ENCODE measurements around the gene NATD1.

Gene NATD1

GRCh38 chr17:21215935-21216334, 37.3 kb downstream of the NATD1 start:
- peak overlapping the region; percentile 79 for H3K4me2 ChIP-seq (ENCODE audit: low read depth, low read length, poor library complexity, severe bottlenecking)
- peaks cover 38% of the 10 kb centered on the region for H3K79me2 ChIP-seq (ENCODE audit: insufficient read depth, low read length)
- no peak overlapping the region for H3K9ac ChIP-seq (ENCODE audit: low read depth, low read length, poor library complexity, severe bottlenecking)

GRCh38 chr17:21214777-21215541, 38.3 kb downstream of the NATD1 start:
- Histone ChIP-seq H3K27me3 (ENCODE audit: insufficient read depth, low read length, poor library complexity, severe bottlenecking) (no peaks in the 10 kb centered on the region), H2AFZ (ENCODE audit: low read length) (peak overlapping the region; percentile 80), H3K4me2 (ENCODE audit: low read depth, low read length, poor library complexity, severe bottlenecking) (peak overlapping the region; percentile 79), H3K9ac (ENCODE audit: low read depth, low read length, poor library complexity, severe bottlenecking) (peak overlapping the region; percentile 96), H3K4me3 (ENCODE audit: low read length, poor library complexity, severe bottlenecking) (peak overlapping the region; percentile 93), H3K9me2 (replicated peaks; ENCODE audit: low read depth, low read length) (no peaks in the 10 kb centered on the region), H3F3A (ENCODE audit: low read depth) (no peaks in the 10 kb centered on the region), H3K4me1 (ENCODE audit: insufficient read depth, low read length, poor library complexity, severe bottlenecking) (peaks cover 43% of the 10 kb centered on the region), H3K9me3 (ENCODE audit: insufficient read depth, low read depth, low read length) (no peaks in the 10 kb centered on the region), H4K20me1 (ENCODE audit: insufficient read depth, low read length, poor library complexity, severe bottlenecking) (peaks cover 39% of the 10 kb centered on the region), H3K36me3 (ENCODE audit: insufficient read depth, low read length) (peaks cover 1% of the 10 kb centered on the region; the same call in 1 of the 2 replicates), H3K79me2 (ENCODE audit: insufficient read depth, low read length) (peaks cover 48% of the 10 kb centered on the region)
- TF ChIP-seq EZH2phosphoT487 (IDR thresholded peaks at IDR 0.05; ENCODE audit: borderline replicate concordance) = no peak
- no peak for TF ChIP-seq CTCF (conservative IDR thresholded peaks at IDR 0.05; ENCODE audit: low read length)

More at GRCh38 chr17:21215935-21216334, 37.3 kb downstream of the NATD1 start:
- no peaks in the 10 kb centered on the region for H3K36me3 ChIP-seq (ENCODE audit: insufficient read depth, low read length)
- no peak overlapping the region for H2AFZ ChIP-seq (ENCODE audit: low read length)
- no peak overlapping the region for H3K4me3 ChIP-seq (ENCODE audit: low read length, poor library complexity, severe bottlenecking)
- H3K27me3 ChIP-seq (ENCODE audit: insufficient read depth, low read length, poor library complexity, severe bottlenecking) = no peaks in the 10 kb centered on the region
- H3K4me1 ChIP-seq (ENCODE audit: insufficient read depth, low read length, poor library complexity, severe bottlenecking) = peaks cover 36% of the 10 kb centered on the region
- TF ChIP-seq EZH2phosphoT487 (IDR thresholded peaks at IDR 0.05; ENCODE audit: borderline replicate concordance) (no peak), CTCF (conservative IDR thresholded peaks at IDR 0.05; ENCODE audit: low read length) (no peak)
- peaks cover 29% of the 10 kb centered on the region for H4K20me1 ChIP-seq (ENCODE audit: insufficient read depth, low read length, poor library complexity, severe bottlenecking)
- no peaks in the 10 kb centered on the region for H3K9me2 ChIP-seq (replicated peaks; ENCODE audit: low read depth, low read length)
- no peaks in the 10 kb centered on the region for H3F3A ChIP-seq (ENCODE audit: low read depth)
- no peaks in the 10 kb centered on the region for H3K9me3 ChIP-seq (ENCODE audit: insufficient read depth, low read depth, low read length)

GRCh38 chr17:21214015-21214776, 39.0 kb downstream of the NATD1 start, which contains the start of gene TMEM11:
Gene TMEM11 (minus strand): TSS chr17:21214161. CDS start chr17:21214152, 9 bp downstream.
- H4K20me1 ChIP-seq (ENCODE audit: insufficient read depth, low read length, poor library complexity, severe bottlenecking) = peaks cover 46% of the 10 kb centered on the region
- peak within 1 kb of the TSS; percentile 99 for H3K4me2 ChIP-seq (ENCODE audit: low read depth, low read length, poor library complexity, severe bottlenecking)
- H3K79me2 ChIP-seq (ENCODE audit: insufficient read depth, low read length) = peaks cover 56% of the 10 kb centered on the region
- peaks cover 6% of the 10 kb centered on the region; the same call in 1 of the 2 replicates for H3K36me3 ChIP-seq (ENCODE audit: insufficient read depth, low read length)
- TF ChIP-seq EZH2phosphoT487 (IDR thresholded peaks at IDR 0.05; ENCODE audit: borderline replicate concordance) (no peak), CTCF (conservative IDR thresholded peaks at IDR 0.05; ENCODE audit: low read length) (no peak)
- H3K27me3 ChIP-seq (ENCODE audit: insufficient read depth, low read length, poor library complexity, severe bottlenecking) = no peaks in the 10 kb centered on the region
- H3K9me3 ChIP-seq (ENCODE audit: insufficient read depth, low read depth, low read length) = no peaks in the 10 kb centered on the region
- peak within 1 kb of the TSS; percentile 96 for H3K9ac ChIP-seq (ENCODE audit: low read depth, low read length, poor library complexity, severe bottlenecking)
- peaks cover 46% of the 10 kb centered on the region for H3K4me1 ChIP-seq (ENCODE audit: insufficient read depth, low read length, poor library complexity, severe bottlenecking)
- H3K9me2 ChIP-seq (replicated peaks; ENCODE audit: low read depth, low read length) = no peaks in the 10 kb centered on the region
- H2AFZ ChIP-seq (ENCODE audit: low read length) = peak within 1 kb of the TSS; percentile 82
- H3F3A ChIP-seq (ENCODE audit: low read depth) = no peaks in the 10 kb centered on the region
- H3K4me3 ChIP-seq (ENCODE audit: low read length, poor library complexity, severe bottlenecking) = peak within 1 kb of the TSS; percentile 93
